IgD-negative memory B cell (primary cell): ENCODE results near the gene EZH1. TPM values are rescaled to one million over a fixed set of nuclear protein-coding genes. Genes with fewer than 3 reads are reported as not detected.

Source experiments
- H3K27ac Mint-ChIP-seq, 3 donors: one replicate each; pipeline ENCODE4 v1.8.0; 2020 to 2022; ENCODE audit warnings: mild to moderate bottlenecking in 3 of 3, mixed read lengths in 3 of 3, moderate library complexity in 1 of 3
- H3K27me3 Mint-ChIP-seq: one replicate; pipeline ENCODE4 v1.8.0; 2021; ENCODE audit warnings: mixed read lengths
- H3K36me3 Mint-ChIP-seq: one replicate; pipeline ENCODE4 v1.8.0; 2020; ENCODE audit warnings: mild to moderate bottlenecking, mixed read lengths
- H3K4me1 Mint-ChIP-seq, 3 donors: one replicate each; pipeline ENCODE4 v1.8.0; 2020 to 2022; ENCODE audit warnings: mixed read lengths in 3 of 3, mild to moderate bottlenecking in 1 of 3
- H3K4me3 Mint-ChIP-seq, 4 donors: one replicate each; pipeline ENCODE4 v1.8.0; 2020 to 2022; ENCODE audit warnings: mild to moderate bottlenecking in 4 of 4, mixed read lengths in 4 of 4, moderate library complexity in 3 of 4
- H3K9me3 Mint-ChIP-seq, 3 donors: one replicate each; pipeline ENCODE4 v1.8.0; 2020 to 2021; ENCODE audit warnings: mixed read lengths in 3 of 3, mild to moderate bottlenecking in 1 of 3
- polyA plus RNA-seq: library from polyadenylated mRNA; unstranded; fragments of 300-500 nt; fragmentation: Illumina TruSeq; gene quantifications from one replicate; pipeline ENCODE4 v1.2.3, GENCODE V29; 2021

The EZH1 gene
- polyA plus RNA-seq, 1 donor from 2014 or later: 37.4 TPM

- Mint-ChIP-seq H3K9me3 (no peaks in the 10 kb centered on the region), H3K36me3 (peaks cover 19% of the 10 kb centered on the region), H3K4me1 (peaks cover 21 to 36% (median 27%) of the 10 kb centered on the region in 3 donors), H3K27ac (peak overlapping the region; percentile 4 to 87 (median 18)), H3K27me3 (no peaks in the 10 kb centered on the region), H3K4me3 (peak overlapping the region in 2 of 4 donors; percentile 34 to 79)
These were observed 38.1 kb downstream of the EZH1 start for GRCh38 chr17:42706732-42707131.

DNA sequence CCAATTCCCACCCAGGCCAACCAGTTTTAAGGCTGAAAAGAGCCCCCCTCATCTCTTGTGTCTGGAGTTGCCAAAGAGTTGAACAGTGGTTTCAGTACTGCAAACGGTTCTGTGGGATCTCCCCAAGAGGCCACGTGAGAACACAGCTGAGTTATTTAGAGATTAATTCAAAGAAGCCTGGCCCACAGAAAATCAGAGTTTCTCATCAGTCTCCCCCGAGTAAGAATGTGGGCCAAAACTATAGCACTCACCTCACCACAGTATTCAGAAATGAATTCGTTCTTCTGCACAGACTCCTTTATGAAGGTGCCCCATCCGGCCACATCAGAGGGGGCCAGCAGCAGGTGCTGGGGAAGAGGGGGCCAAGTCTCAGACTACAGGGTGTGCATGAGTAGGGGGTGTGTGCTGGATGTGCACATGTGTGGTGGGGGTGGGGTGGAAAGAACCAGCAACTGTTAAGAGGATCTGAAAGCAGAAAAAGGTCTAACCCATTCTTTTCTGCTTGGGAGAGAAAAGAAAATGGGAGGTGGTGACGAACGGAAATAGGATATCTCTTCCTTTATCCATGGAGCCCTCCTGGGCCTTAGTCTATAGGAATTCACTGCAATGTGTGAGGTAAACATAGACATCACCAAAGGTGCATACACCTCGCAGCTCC is 39.9 kb downstream of the EZH1 start:
- Mint-ChIP-seq H3K4me3 (peak overlapping the region; percentile 28 to 86 (median 45)), H3K9me3 (no peaks in the 10 kb centered on the region), H3K27me3 (no peaks in the 10 kb centered on the region), H3K36me3 (peaks cover 18% of the 10 kb centered on the region), H3K4me1 (peaks cover 21 to 36% (median 27%) of the 10 kb centered on the region in 3 donors), H3K27ac (peak overlapping the region; percentile 52 to 90 (median 69))

DNA sequence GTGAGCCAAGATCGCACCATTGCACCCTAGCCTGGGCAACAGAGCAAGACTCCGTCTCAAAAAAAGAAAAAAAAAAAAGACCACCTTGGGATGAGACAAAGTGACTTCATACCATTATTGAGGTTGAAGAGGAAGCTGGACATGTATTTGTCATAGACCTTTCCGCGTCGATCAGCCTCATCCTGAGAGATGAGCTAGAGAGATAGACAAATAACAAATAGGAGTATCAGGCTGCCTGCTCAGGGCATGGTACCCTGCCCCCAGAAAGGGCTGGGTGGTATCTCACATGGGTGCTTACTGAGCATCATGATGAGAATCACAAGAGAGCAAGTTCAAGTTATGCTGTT is 40.4 kb downstream of the EZH1 start:
- Mint-ChIP-seq H3K4me3 (peak overlapping the region; percentile 28 to 86 (median 45)), H3K27me3 (no peaks in the 10 kb centered on the region), H3K4me1 (peaks cover 21 to 36% (median 27%) of the 10 kb centered on the region in 3 donors), H3K36me3 (peaks cover 18% of the 10 kb centered on the region), H3K27ac (peak overlapping the region; percentile 52 to 90 (median 69)), H3K9me3 (no peaks in the 10 kb centered on the region)

GRCh38 chr17:42702446-42702845 is 42.4 kb downstream of the EZH1 start:
- Mint-ChIP-seq H3K27ac (peak overlapping the region; percentile 14 to 71 (median 39)), H3K9me3 (no peaks in the 10 kb centered on the region), H3K4me1 (peaks cover 21 to 32% (median 28%) of the 10 kb centered on the region in 3 donors), H3K4me3 (peak overlapping the region in 1 of 4 donors; percentile 85), H3K36me3 (peaks cover 11% of the 10 kb centered on the region), H3K27me3 (no peaks in the 10 kb centered on the region)

- Mint-ChIP-seq H3K4me3 (peak overlapping the region in 2 of 4 donors; percentile 25 to 45), H3K27me3 (no peaks in the 10 kb centered on the region), H3K27ac (peak overlapping the region in 1 of 3 donors; percentile 10), H3K9me3 (no peaks in the 10 kb centered on the region), H3K4me1 (peaks cover 15 to 26% (median 21%) of the 10 kb centered on the region in 3 donors), H3K36me3 (peaks cover 8% of the 10 kb centered on the region)
These were observed 44.1 kb downstream of the EZH1 start for GRCh38 chr17:42700586-42701289.

- Mint-ChIP-seq H3K27ac (peak overlapping the region in 2 of 3 donors; percentile 39 to 73), H3K36me3 (peaks cover 7% of the 10 kb centered on the region), H3K4me3 (no peak overlapping the region), H3K9me3 (no peaks in the 10 kb centered on the region), H3K27me3 (no peaks in the 10 kb centered on the region), H3K4me1 (peaks cover 8 to 15% (median 15%) of the 10 kb centered on the region in 3 donors)
These were observed 45.5 kb downstream of the EZH1 start for GRCh38 chr17:42699415-42699740.

DNA sequence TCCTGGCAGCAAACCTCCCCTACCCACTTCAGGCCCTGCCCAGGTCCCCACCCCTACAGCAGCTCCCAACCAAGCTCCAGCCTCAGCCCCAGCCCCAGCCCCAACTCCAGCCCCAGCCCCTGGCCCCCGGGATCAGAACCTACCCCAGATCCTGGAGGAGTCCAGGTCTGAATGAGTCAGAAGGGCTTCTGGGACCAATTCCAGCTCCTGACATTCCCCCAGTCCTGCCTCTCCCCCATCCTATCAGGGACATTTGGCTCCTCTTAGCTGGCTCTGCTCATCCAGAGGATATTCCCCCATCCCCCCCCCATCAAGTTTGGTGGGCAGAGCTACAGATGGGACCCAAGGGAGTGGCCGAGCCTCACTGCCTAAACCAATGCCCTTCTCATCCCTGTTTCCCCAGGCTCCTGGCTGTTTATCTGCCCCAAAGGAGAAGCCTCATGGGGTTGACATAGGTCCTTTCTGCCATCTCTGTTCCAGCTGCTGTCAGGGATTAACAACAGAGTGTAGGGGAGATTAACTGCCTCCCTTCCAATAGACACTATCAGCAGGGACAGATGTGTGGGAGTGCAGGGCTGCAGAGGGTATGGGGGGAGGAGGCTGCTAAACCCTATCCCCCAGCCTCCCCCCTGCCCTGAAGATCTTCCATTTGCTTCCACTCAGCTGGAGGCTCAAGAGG is 46.0 kb downstream of the EZH1 start:
- Mint-ChIP-seq H3K9me3 (no peaks in the 10 kb centered on the region), H3K27me3 (no peaks in the 10 kb centered on the region), H3K4me1 (peaks cover 8 to 14% (median 14%) of the 10 kb centered on the region in 3 donors), H3K4me3 (no peak overlapping the region), H3K36me3 (peaks cover 5% of the 10 kb centered on the region), H3K27ac (peak overlapping the region in 1 of 3 donors; percentile 39)

DNA sequence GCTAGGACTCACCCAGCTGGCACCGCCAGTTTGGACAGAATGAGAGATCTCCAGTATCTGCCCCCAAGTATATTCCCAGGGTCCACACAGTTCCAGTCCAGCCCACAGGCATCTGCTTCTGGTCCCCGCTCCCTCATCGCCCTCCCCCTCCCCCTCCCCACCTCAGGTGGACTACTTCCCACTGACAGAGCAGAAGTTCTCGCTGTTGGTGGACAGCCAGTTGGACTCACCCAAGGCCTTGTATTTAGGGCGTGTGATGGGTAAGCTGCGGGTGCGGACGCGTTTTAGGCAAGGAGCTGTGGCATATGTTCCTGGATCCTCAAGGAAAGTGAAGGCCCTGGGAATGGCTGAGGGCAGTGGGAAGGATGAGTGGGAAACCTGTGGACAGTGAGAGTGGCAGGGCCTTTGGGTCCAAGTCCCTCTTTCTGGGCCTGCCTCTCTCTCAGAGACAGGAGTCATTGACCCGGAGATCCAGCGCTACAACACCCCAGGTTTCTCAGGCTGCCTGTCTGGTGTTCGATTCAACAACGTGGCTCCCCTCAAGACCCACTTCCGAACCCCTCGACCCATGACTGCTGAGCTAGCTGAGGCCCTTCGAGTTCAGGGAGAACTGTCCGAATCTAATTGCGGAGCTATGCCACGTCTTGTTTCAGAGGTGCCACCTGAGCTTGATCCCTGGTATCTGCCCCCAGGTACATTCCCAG is 47.6 kb downstream of the EZH1 start:
- Mint-ChIP-seq H3K27ac (no peak overlapping the region), H3K36me3 (no peaks in the 10 kb centered on the region), H3K4me1 (peaks cover 1 to 4% (median 2%) of the 10 kb centered on the region in 3 donors), H3K9me3 (no peaks in the 10 kb centered on the region), H3K4me3 (no peak overlapping the region), H3K27me3 (no peaks in the 10 kb centered on the region)

DNA sequence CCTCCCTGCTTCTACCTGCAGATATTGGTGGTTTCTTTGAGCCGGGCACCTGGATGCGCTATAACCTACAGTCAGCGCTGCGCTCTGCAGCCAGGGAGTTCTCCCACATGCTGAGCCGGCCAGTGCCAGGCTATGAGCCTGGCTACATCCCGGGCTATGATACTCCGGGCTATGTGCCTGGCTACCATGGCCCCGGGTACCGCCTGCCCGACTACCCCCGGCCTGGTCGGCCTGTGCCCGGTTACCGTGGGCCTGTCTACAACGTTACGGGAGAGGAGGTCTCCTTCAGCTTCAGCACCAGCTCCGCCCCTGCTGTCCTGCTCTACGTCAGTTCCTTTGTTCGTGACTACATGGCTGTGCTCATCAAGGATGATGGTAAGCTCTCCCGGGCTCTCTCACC is 49.3 kb downstream of the EZH1 start:
- Mint-ChIP-seq H3K27ac (peak overlapping the region in 1 of 3 donors; percentile 64), H3K4me1 (peaks cover 0 to 6% (median 0%) of the 10 kb centered on the region in 3 donors), H3K9me3 (no peaks in the 10 kb centered on the region), H3K27me3 (no peaks in the 10 kb centered on the region), H3K36me3 (peaks cover 1% of the 10 kb centered on the region), H3K4me3 (no peak overlapping the region)

- no peak overlapping the region for H3K27ac Mint-ChIP-seq
- H3K27me3 Mint-ChIP-seq: no peaks in the 10 kb centered on the region
- peaks cover 0 to 6% (median 0%) of the 10 kb centered on the region in 3 donors for H3K4me1 Mint-ChIP-seq
- peaks cover 1% of the 10 kb centered on the region for H3K36me3 Mint-ChIP-seq
- no peak overlapping the region for H3K4me3 Mint-ChIP-seq
- no peaks in the 10 kb centered on the region for H3K9me3 Mint-ChIP-seq
These were observed 50.3 kb downstream of the EZH1 start for GRCh38 chr17:42694524-42694923.

- no peak overlapping the region for H3K27ac Mint-ChIP-seq
- H3K4me1 Mint-ChIP-seq: peaks cover 0 to 4% (median 0%) of the 10 kb centered on the region in 3 donors
- H3K4me3 Mint-ChIP-seq: no peak overlapping the region
- no peaks in the 10 kb centered on the region for H3K9me3 Mint-ChIP-seq
- peaks cover 1% of the 10 kb centered on the region for H3K36me3 Mint-ChIP-seq
- no peaks in the 10 kb centered on the region for H3K27me3 Mint-ChIP-seq
These were observed 52.4 kb downstream of the EZH1 start for GRCh38 chr17:42692489-42692888.

- H3K27ac Mint-ChIP-seq: no peak overlapping the region
- no peak overlapping the region for H3K4me3 Mint-ChIP-seq
- H3K9me3 Mint-ChIP-seq: no peaks in the 10 kb centered on the region
- peaks cover 0 to 4% (median 0%) of the 10 kb centered on the region in 3 donors for H3K4me1 Mint-ChIP-seq
- H3K27me3 Mint-ChIP-seq: no peaks in the 10 kb centered on the region
- H3K36me3 Mint-ChIP-seq: peaks cover 1% of the 10 kb centered on the region
These were observed 53.8 kb downstream of the EZH1 start for GRCh38 chr17:42691021-42691545.

DNA sequence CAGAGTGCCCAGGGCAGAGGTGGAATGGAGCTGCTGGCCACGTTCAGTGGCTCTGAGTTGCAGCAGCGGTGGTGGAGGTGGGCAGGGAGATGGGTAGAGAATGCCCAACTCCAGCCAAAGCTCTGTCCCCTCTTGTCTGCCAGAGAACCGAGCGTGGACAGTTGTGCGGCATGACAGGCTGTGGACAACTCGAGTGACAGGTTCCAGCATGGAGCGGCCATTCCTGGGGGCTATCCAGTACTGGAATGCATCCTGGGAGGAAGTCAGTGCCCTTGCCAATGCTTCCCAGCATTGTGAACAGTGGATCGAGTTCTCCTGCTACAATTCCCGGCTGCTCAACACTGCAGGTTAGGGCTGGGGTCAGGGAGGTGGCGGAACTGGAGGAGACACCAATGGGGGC is 54.2 kb downstream of the EZH1 start:
- H3K27ac Mint-ChIP-seq: no peak overlapping the region
- H3K36me3 Mint-ChIP-seq: peaks cover 1% of the 10 kb centered on the region
- H3K9me3 Mint-ChIP-seq: no peaks in the 10 kb centered on the region
- no peaks in the 10 kb centered on the region for H3K27me3 Mint-ChIP-seq
- H3K4me3 Mint-ChIP-seq: no peak overlapping the region
- peaks cover 0 to 4% (median 0%) of the 10 kb centered on the region in 3 donors for H3K4me1 Mint-ChIP-seq

DNA sequence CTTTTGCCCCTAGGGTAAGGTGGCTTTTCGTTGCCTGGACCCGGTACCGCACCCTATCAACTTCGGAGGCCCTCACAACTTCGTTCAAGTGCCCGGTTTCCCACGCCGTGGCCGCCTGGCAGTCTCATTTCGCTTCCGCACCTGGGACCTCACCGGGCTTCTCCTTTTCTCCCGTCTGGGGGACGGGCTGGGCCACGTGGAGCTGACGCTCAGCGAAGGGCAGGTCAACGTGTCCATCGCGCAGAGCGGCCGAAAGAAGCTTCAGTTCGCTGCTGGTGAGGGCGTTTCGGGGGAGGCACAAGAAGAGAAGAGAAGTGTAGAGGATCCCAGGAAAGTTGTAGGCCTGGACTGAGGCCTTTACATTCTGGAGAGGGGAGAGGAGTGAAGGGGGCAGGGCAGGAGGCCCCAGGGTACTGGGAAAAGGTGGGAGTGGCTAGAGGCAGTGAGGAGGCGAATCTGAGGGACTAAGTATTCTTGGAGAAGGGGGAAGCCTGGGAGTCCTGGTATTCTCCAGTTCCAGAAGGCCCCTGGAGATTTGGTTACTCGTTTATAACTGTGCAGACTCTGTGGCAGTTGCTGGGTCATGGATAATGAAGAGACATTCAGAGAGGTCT is 57.0 kb downstream of the EZH1 start:
- Mint-ChIP-seq H3K36me3 (peaks cover 1% of the 10 kb centered on the region), H3K4me3 (no peak overlapping the region), H3K27ac (peak overlapping the region in 1 of 3 donors; percentile 59), H3K27me3 (peaks cover 3% of the 10 kb centered on the region), H3K9me3 (no peaks in the 10 kb centered on the region), H3K4me1 (peaks cover 0 to 8% (median 8%) of the 10 kb centered on the region in 3 donors)
